WTC11 (cell line): Measurements from ENCODE around the gene GPR137B. TPM values are rescaled to one million over a fixed set of nuclear protein-coding genes. Genes with fewer than 3 reads are reported as not detected.

Experiments
- ATAC-seq: fragments of 200-7000 bp; cut with Tn5 transposase; 2 replicates; pipeline ENCODE4 v1.10.0; 2021; ENCODE audit warnings: mild to moderate bottlenecking, moderate library complexity
- CTCF ChIA-PET: fragments of 300-600 bp; sonication (Branson Sonifier 250); formaldehyde crosslinking; loops from one replicate; lab custom pipeline; 2021; ENCODE audit warnings: antibody characterized with exemption; lab: Charles Lee
- POLR2A ChIA-PET: fragments of 350-600 bp; sonication (Branson Sonifier 250); formaldehyde crosslinking; loops from one replicate; lab custom pipeline; 2021; ENCODE audit warnings: antibody characterized with exemption; lab: Charles Lee
- DNase-seq: peaks from one replicate; pipeline ENCODE4 v3.0.0; 2021; ENCODE audit warnings: low spot score
- H3K27ac Mint-ChIP-seq: 2 replicates; pipeline ENCODE4 v1.8.0; 2021; ENCODE audit warnings: mixed read lengths
- H3K27me3 Mint-ChIP-seq: 2 replicates; pipeline ENCODE4 v1.8.0; 2021; ENCODE audit warnings: low read depth, mild to moderate bottlenecking, moderate library complexity, mixed read lengths
- H3K36me3 Mint-ChIP-seq: 2 replicates; pipeline ENCODE4 v1.8.0; 2021; ENCODE audit warnings: mixed read lengths
- H3K4me1 Mint-ChIP-seq: 2 replicates; pipeline ENCODE4 v1.8.0; 2022; ENCODE audit warnings: mixed read lengths
- H3K4me3 Mint-ChIP-seq: 2 replicates; pipeline ENCODE4 v1.8.0; 2021; ENCODE audit warnings: mild to moderate bottlenecking, moderate library complexity, mixed read lengths
- H3K9me3 Mint-ChIP-seq: 2 replicates; pipeline ENCODE4 v1.8.0; 2021; ENCODE audit warnings: mixed read lengths
- CBFB ChIP-seq: sonication (generic); formaldehyde crosslinking; IDR thresholded peaks from 2 replicates; pipeline ENCODE4 v1.8.1; 2022; ENCODE audit warnings: mild to moderate bottlenecking, low read depth, missing genetic modification reagents
- E2F1 ChIP-seq: sonication (generic); formaldehyde crosslinking; IDR thresholded peaks from 2 replicates; pipeline ENCODE4 v1.8.0; 2022; ENCODE audit warnings: mild to moderate bottlenecking, missing genetic modification reagents
- ETV6 ChIP-seq: sonication (generic); formaldehyde crosslinking; IDR thresholded peaks from 2 replicates; pipeline ENCODE4 v1.8.1; 2022; ENCODE audit warnings: mild to moderate bottlenecking, missing genetic modification reagents
- IRF2 ChIP-seq: sonication (generic); formaldehyde crosslinking; IDR thresholded peaks from 2 replicates; pipeline ENCODE4 v1.8.0; 2022; ENCODE audit warnings: low read depth, missing genetic modification reagents, borderline replicate concordance
- JAZF1 ChIP-seq: fragments of 250-450 bp; sonication (Bioruptor Pico); IDR thresholded peaks from 2 replicates; pipeline ENCODE4 v1.9.0; 2021; ENCODE audit warnings: moderate library complexity, mild to moderate bottlenecking, inconsistent platforms
- NFE2L1 ChIP-seq: sonication (generic); formaldehyde crosslinking; IDR thresholded peaks from 2 replicates; pipeline ENCODE4 v1.8.1; 2023; ENCODE audit warnings: missing genetic modification reagents
- NR1H2 ChIP-seq: sonication (generic); formaldehyde crosslinking; IDR thresholded peaks from 2 replicates; pipeline ENCODE4 v1.9.0; 2021; ENCODE audit warnings: mild to moderate bottlenecking, moderate library complexity, missing genetic modification reagents
- OVOL2 ChIP-seq: fragments of 250-450 bp; sonication (Bioruptor Pico); IDR thresholded peaks from 2 replicates; pipeline ENCODE4 v1.9.0; 2021; ENCODE audit warnings: mild to moderate bottlenecking, borderline replicate concordance
- SMAD4 ChIP-seq: sonication (generic); formaldehyde crosslinking; IDR thresholded peaks from 2 replicates; pipeline ENCODE4 v1.8.0; 2022; ENCODE audit warnings: mild to moderate bottlenecking, missing genetic modification reagents
- TEAD1 ChIP-seq: sonication (generic); formaldehyde crosslinking; IDR thresholded peaks from 2 replicates; pipeline ENCODE4 v1.8.0; 2022; ENCODE audit warnings: mild to moderate bottlenecking, missing genetic modification reagents
- ZNF121 ChIP-seq: sonication (generic); formaldehyde crosslinking; IDR thresholded peaks from 2 replicates; pipeline ENCODE4 v1.8.0; 2023; ENCODE audit warnings: missing genetic modification reagents
- ZNF219 ChIP-seq: sonication (generic); formaldehyde crosslinking; IDR thresholded peaks from 2 replicates; pipeline ENCODE4 v1.8.0; 2023; ENCODE audit warnings: missing genetic modification reagents, mild to moderate bottlenecking, borderline replicate concordance
- total RNA-seq: library from RNA; stranded (reverse); gene quantifications from 3 replicates; pipeline ENCODE4 v1.2.3, GENCODE V29; 2021
- TF ChIP-seq, protein P1 (sequence below): sonication (generic); formaldehyde crosslinking; IDR thresholded peaks from 2 replicates; pipeline ENCODE4 v1.8.1; 2023; ENCODE audit warnings: mild to moderate bottlenecking, missing genetic modification reagents, borderline replicate concordance
- TF ChIP-seq, protein P2 (sequence below): fragments of 250-450 bp; sonication (Bioruptor Pico); conservative IDR thresholded peaks from 2 replicates; pipeline ENCODE4 v1.9.0; 2021; ENCODE audit warnings: mild to moderate bottlenecking
- TF ChIP-seq, protein P3 (sequence below): sonication (generic); formaldehyde crosslinking; IDR thresholded peaks from 2 replicates; pipeline ENCODE4 v1.8.1; 2022; ENCODE audit warnings: mild to moderate bottlenecking, moderate library complexity, missing genetic modification reagents

GPR137B gene
- total RNA-seq, 1 experiment from 2014 or later = 6.3 TPM

DNA sequence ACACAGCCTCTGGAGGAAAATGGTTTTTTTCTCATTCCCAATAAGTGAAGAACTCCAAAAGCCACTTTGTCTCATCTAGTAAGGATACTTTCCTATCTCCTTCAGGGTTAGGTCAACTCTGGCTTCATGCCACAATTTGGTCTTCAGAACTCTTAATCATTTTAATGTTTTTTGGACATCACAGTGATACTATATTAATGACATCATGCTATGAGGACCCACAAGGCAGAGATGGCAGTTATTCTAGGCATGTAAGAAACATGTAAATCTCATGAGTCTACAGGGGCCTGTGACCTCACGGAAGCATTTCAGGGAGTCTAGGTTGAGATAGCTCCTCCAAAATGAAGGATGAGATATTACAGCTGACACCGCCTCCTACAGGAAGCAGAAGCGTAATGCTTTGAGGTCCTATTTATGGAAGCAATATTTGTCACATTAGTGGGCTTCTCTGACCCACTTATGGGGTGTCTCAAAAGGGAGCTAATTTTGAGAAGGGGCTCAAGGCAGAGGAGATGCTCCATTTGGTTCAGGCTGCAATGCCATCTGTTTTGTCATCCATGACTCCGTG lies 5.0 kb upstream of the GPR137B start:
- no peak for DNase-seq
- Mint-ChIP-seq H3K27ac (no peak overlapping the region), H3K36me3 (no peaks in the 10 kb centered on the region), H3K4me3 (no peak overlapping the region), H3K27me3 (peaks cover 40% of the 10 kb centered on the region), H3K9me3 (no peaks in the 10 kb centered on the region; the same call in 1 of the 2 replicates), H3K4me1 (peaks cover 11% of the 10 kb centered on the region)
- ATAC-seq = no peak
- TF ChIP-seq, protein P1, sequence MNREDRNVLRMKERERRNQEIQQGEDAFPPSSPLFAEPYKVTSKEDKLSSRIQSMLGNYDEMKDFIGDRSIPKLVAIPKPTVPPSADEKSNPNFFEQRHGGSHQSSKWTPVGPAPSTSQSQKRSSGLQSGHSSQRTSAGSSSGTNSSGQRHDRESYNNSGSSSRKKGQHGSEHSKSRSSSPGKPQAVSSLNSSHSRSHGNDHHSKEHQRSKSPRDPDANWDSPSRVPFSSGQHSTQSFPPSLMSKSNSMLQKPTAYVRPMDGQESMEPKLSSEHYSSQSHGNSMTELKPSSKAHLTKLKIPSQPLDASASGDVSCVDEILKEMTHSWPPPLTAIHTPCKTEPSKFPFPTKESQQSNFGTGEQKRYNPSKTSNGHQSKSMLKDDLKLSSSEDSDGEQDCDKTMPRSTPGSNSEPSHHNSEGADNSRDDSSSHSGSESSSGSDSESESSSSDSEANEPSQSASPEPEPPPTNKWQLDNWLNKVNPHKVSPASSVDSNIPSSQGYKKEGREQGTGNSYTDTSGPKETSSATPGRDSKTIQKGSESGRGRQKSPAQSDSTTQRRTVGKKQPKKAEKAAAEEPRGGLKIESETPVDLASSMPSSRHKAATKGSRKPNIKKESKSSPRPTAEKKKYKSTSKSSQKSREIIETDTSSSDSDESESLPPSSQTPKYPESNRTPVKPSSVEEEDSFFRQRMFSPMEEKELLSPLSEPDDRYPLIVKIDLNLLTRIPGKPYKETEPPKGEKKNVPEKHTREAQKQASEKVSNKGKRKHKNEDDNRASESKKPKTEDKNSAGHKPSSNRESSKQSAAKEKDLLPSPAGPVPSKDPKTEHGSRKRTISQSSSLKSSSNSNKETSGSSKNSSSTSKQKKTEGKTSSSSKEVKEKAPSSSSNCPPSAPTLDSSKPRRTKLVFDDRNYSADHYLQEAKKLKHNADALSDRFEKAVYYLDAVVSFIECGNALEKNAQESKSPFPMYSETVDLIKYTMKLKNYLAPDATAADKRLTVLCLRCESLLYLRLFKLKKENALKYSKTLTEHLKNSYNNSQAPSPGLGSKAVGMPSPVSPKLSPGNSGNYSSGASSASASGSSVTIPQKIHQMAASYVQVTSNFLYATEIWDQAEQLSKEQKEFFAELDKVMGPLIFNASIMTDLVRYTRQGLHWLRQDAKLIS (CRISPR knock-in tag) = no peak
- no peak for TF ChIP-seq NFE2L1 (CRISPR knock-in tag)
- ChIA-PET POLR2A (no interaction called here), CTCF (interaction anchor here (0.6 to 1.8 kb wide), 16 partner anchors 8 to 257 kb away, joined by 3 to 9 read pairs (median 4); partner anchors contain the start of gene EDARADD)

GRCh38 chr1:236139495-236139894 lies 2.8 kb upstream of the GPR137B start:
- ChIA-PET POLR2A (interaction anchor here (0.7 kb wide), 1 partner anchor 836 kb away, joined by 3 read pairs; no protein-coding TSS in a partner anchor), CTCF (interaction anchor here (1.9 kb wide), 1 partner anchor 30 kb away, joined by 5 read pairs; no protein-coding TSS in a partner anchor)
- Mint-ChIP-seq H3K36me3 (no peaks in the 10 kb centered on the region), H3K27ac (no peak overlapping the region), H3K27me3 (peaks cover 59% of the 10 kb centered on the region), H3K9me3 (no peaks in the 10 kb centered on the region), H3K4me3 (no peak overlapping the region), H3K4me1 (peaks cover 18% of the 10 kb centered on the region)
- TF ChIP-seq, protein P2, sequence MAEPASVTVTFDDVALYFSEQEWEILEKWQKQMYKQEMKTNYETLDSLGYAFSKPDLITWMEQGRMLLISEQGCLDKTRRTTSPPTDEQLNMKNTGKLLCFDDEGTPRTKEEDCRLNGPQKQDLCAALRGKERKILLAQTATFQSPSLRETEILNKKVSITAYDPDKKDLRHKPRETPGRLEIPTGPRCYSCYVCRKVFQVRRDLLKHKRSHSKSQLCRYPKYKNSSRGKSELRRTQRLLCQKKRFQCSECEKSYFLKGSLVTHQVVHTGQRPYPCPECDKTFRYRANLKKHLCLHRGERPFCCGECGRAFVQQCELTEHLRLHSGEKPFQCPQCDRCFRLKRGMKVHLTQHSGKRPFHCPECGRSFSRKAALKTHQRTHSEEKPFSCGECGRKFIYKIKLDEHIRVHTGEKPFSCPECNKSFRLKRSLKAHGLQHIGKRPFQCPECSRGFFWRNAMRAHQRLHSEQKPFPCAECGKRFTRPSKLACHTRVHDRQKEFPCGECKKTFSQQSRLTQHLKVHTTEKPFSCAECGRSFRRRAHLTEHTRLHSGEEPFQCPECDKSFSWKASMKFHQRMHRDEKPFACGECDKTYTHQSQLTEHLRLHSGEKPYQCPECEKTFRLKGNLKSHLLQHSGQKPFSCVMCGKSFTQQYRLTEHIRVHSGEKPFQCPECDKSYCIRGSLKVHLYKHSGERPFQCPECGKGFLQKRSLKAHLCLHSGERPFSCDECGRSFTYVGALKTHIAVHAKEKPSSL (CRISPR knock-in tag) = no peak
- TF ChIP-seq SMAD4 (no peak), OVOL2 (no peak), ZNF121 (CRISPR knock-in tag) (no peak), JAZF1 (CRISPR knock-in tag) (no peak), ZNF219 (CRISPR knock-in tag) (no peak), CBFB (CRISPR knock-in tag) (no peak), TEAD1 (no peak), NR1H2 (CRISPR knock-in tag) (no peak)
- no peak for ATAC-seq
- DNase-seq = no peak

- Mint-ChIP-seq H3K36me3 (no peaks in the 10 kb centered on the region), H3K27me3 (peaks cover 61% of the 10 kb centered on the region), H3K9me3 (no peaks in the 10 kb centered on the region), H3K27ac (no peak overlapping the region), H3K4me1 (peaks cover 27% of the 10 kb centered on the region), H3K4me3 (peak overlapping the region; percentile 83)
- CTCF ChIA-PET = interaction anchor here (0.9 to 1.9 kb wide), 7 partner anchors 8 to 393 kb away, joined by 3 to 6 read pairs (median 3); no protein-coding TSS in a partner anchor
- DNase-seq (no peak), ATAC-seq (peak; percentile 4; the same call in 1 of the 2 replicates)
- POLR2A ChIA-PET = no interaction called here
- TF ChIP-seq, protein P3, sequence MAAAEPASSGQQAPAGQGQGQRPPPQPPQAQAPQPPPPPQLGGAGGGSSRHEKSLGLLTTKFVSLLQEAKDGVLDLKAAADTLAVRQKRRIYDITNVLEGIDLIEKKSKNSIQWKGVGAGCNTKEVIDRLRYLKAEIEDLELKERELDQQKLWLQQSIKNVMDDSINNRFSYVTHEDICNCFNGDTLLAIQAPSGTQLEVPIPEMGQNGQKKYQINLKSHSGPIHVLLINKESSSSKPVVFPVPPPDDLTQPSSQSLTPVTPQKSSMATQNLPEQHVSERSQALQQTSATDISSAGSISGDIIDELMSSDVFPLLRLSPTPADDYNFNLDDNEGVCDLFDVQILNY (CRISPR knock-in tag) = no peak
- TF ChIP-seq ETV6 (CRISPR knock-in tag) (no peak), IRF2 (CRISPR knock-in tag) (no peak), E2F1 (CRISPR knock-in tag) (no peak)
Measured at GRCh38 chr1:236140705-236141446, 1.5 kb upstream of the GPR137B start.
